HEK293T (cell line): ENCODE measurements around the gene APC2.

Experiments
- CTCF ChIA-PET: fragments of 350-600 bp; formaldehyde crosslinking; extraction: SDS; loops from one replicate; lab custom pipeline; 2021; ENCODE audit warnings: antibody characterized with exemption, inconsistent platforms; lab: Yijun Ruan, JAX
- POLR2A ChIA-PET: fragments of 350-600 bp; formaldehyde crosslinking; extraction: SDS; loops from one replicate; lab custom pipeline; 2020; ENCODE audit warnings: antibody characterized with exemption, inconsistent platforms; lab: Yijun Ruan, JAX
- DNase-seq: peaks from one replicate; pipeline ENCODE4 v3.0.0; 2012; ENCODE audit warnings: mixed read lengths; ENCODE audit errors: extremely low spot score
- ARNT ChIP-seq: fragments of 450-650 bp; IDR thresholded peaks from 2 replicates; pipeline ENCODE4 v1.6.1; 2017; ENCODE audit warnings: mild to moderate bottlenecking
- BHLHE40 ChIP-seq: fragments of 450-650 bp; IDR thresholded peaks from 2 replicates; pipeline ENCODE4 v1.6.1; 2016; ENCODE audit warnings: mild to moderate bottlenecking, moderate library complexity, borderline replicate concordance
- CTBP1 ChIP-seq: fragments of 450-650 bp; IDR thresholded peaks from 2 replicates; pipeline ENCODE4 v1.6.1; 2016; ENCODE audit warnings: borderline replicate concordance
- ELF4 ChIP-seq: fragments of 450-650 bp; IDR thresholded peaks from 2 replicates; pipeline ENCODE4 v1.6.1; 2017; ENCODE audit warnings: antibody characterized with exemption
- FOXA1 ChIP-seq: fragments of 450-650 bp; IDR thresholded peaks from 2 replicates; pipeline ENCODE4 v1.6.1; 2016; ENCODE audit warnings: mild to moderate bottlenecking
- FOXK2 ChIP-seq: fragments of 450-650 bp; IDR thresholded peaks from 2 replicates; pipeline ENCODE4 v1.6.1; 2016; ENCODE audit warnings: mild to moderate bottlenecking
- FOXM1 ChIP-seq: fragments of 450-650 bp; IDR thresholded peaks from 2 replicates; pipeline ENCODE4 v1.6.1; 2017; ENCODE audit warnings: mild to moderate bottlenecking, borderline replicate concordance
- HDGF ChIP-seq: fragments of 450-650 bp; IDR thresholded peaks from 2 replicates; pipeline ENCODE4 v1.6.1; 2017; ENCODE audit warnings: antibody characterized with exemption, borderline replicate concordance
- L3MBTL2 ChIP-seq: fragments of 450-650 bp; conservative IDR thresholded peaks from 2 replicates; pipeline ENCODE4 v1.6.1; 2016; ENCODE audit warnings: mild to moderate bottlenecking
- LEF1 ChIP-seq: fragments of 450-650 bp; IDR thresholded peaks from 2 replicates; pipeline ENCODE4 v1.6.1; 2017; ENCODE audit warnings: mild to moderate bottlenecking, borderline replicate concordance
- NFRKB ChIP-seq: fragments of 450-650 bp; IDR thresholded peaks from 2 replicates; pipeline ENCODE4 v1.6.1; 2016; ENCODE audit warnings: mild to moderate bottlenecking, moderate library complexity
- PKNOX1 ChIP-seq: fragments of 450-650 bp; IDR thresholded peaks from 2 replicates; pipeline ENCODE4 v1.6.1; 2016
- SP1 ChIP-seq: fragments of 450-650 bp; IDR thresholded peaks from 2 replicates; pipeline ENCODE4 v1.6.1; 2017
- SUZ12 ChIP-seq: fragments of 450-650 bp; IDR thresholded peaks from 2 replicates; pipeline ENCODE4 v1.6.1; 2016; ENCODE audit warnings: mild to moderate bottlenecking
- TARDBP ChIP-seq: fragments of 450-650 bp; IDR thresholded peaks from 2 replicates; pipeline ENCODE4 v1.6.1; 2016
- ZNF384 ChIP-seq: fragments of 450-650 bp; IDR thresholded peaks from 2 replicates; pipeline ENCODE4 v1.6.1; 2016

APC2 gene

GRCh38 chr19:1422943-1423342, 27.0 kb upstream of the APC2 start:
- TF ChIP-seq FOXM1 (no peak), HDGF (no peak), FOXA1 (no peak), ARNT (no peak), ELF4 (no peak), ZNF384 (no peak), L3MBTL2 (no peak)
- ChIA-PET CTCF (interaction anchor here (1.0 kb wide), 1 partner anchor 31 kb away, joined by 3 read pairs; no protein-coding TSS in a partner anchor), POLR2A (no interaction called here)
- DNase-seq = no peak

- ChIA-PET POLR2A (no interaction called here), CTCF (interaction anchor here (1.0 kb wide), 1 partner anchor 30 kb away, joined by 3 read pairs; no protein-coding TSS in a partner anchor)
- no peak for TF ChIP-seq SUZ12
- TF ChIP-seq TARDBP = no peak
- no peak for TF ChIP-seq FOXK2
- TF ChIP-seq FOXA1 = no peak
- TF ChIP-seq ELF4 = no peak
- TF ChIP-seq HDGF = no peak
- no peak for TF ChIP-seq BHLHE40
- no peak for TF ChIP-seq NFRKB
- no peak for TF ChIP-seq ARNT
- TF ChIP-seq PKNOX1 = no peak
- no peak for DNase-seq
These were observed 26.3 kb upstream of the APC2 start for GRCh38 chr19:1423436-1424191.

- CTCF ChIA-PET = no interaction called here
These were observed 25.5 kb upstream of the APC2 start for GRCh38 chr19:1424192-1424955.

GRCh38 chr19:1425102-1425837, 24.7 kb upstream of the APC2 start:
- no peak for DNase-seq
- CTCF ChIA-PET = no interaction called here

More at GRCh38 chr19:1424192-1424955, 25.5 kb upstream of the APC2 start:
- no peak for TF ChIP-seq BHLHE40
- TF ChIP-seq ELF4 = no peak
- no peak for DNase-seq
- POLR2A ChIA-PET = no interaction called here

GRCh38 chr19:1425902-1426301, 24.0 kb upstream of the APC2 start:
- ChIA-PET POLR2A (interaction anchor here (1.0 kb wide), 1 partner anchor 14 kb away, joined by 3 read pairs; no protein-coding TSS in a partner anchor), CTCF (no interaction called here)
- TF ChIP-seq PKNOX1 (no peak), SP1 (no peak), TARDBP (no peak), LEF1 (no peak), ARNT (no peak), L3MBTL2 (no peak), CTBP1 (no peak), BHLHE40 (no peak), ELF4 (no peak), SUZ12 (no peak)
- DNase-seq = no peak

More at GRCh38 chr19:1425102-1425837, 24.7 kb upstream of the APC2 start:
- POLR2A ChIA-PET = no interaction called here
- TF ChIP-seq ZNF384 (no peak), TARDBP (no peak), FOXM1 (no peak), SP1 (no peak), HDGF (no peak), NFRKB (no peak), PKNOX1 (no peak)

- no peak for TF ChIP-seq ARNT
- TF ChIP-seq SP1 = no peak
- TF ChIP-seq HDGF = no peak
- no peak for TF ChIP-seq FOXM1
- TF ChIP-seq NFRKB = no peak
- TF ChIP-seq PKNOX1 = no peak
- TF ChIP-seq ZNF384 = no peak
- TF ChIP-seq TARDBP = no peak
- TF ChIP-seq FOXA1 = no peak
- TF ChIP-seq L3MBTL2 = no peak
- no peak for TF ChIP-seq ELF4
- TF ChIP-seq BHLHE40 = no peak
- no peak for TF ChIP-seq SUZ12
- POLR2A ChIA-PET = interaction anchor here (1.0 kb wide), 1 partner anchor 13 kb away, joined by 3 read pairs; no protein-coding TSS in a partner anchor
- CTCF ChIA-PET = interaction anchor here (0.6 kb wide), 1 partner anchor 209 kb away, joined by 3 read pairs; no protein-coding TSS in a partner anchor
- DNase-seq = no peak
These were observed 23.2 kb upstream of the APC2 start for GRCh38 chr19:1426736-1427135.
